ENCODE data around the gene GBA3.

DNA sequence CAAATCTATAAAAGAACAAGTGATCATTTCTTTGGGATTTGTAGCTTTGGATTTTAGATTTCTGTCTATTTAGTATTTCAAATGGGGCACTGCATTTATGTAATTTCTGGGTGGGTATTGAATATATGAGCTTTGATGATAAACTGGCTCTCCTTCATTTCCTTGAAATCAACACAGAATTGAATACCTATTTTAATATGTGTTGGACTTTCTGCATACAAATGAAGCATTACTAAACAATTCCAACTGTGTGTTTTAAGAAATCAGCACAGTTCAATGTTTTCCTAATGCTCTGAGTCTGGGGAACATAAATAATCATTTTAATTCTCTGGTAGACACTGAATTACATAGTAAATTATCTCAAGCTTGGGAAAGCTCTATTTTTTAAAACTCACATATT lies 42.0 kb upstream of the GBA3 start:
- no peak for TF ChIP-seq EP300 (IDR thresholded peaks at IDR 0.05; ENCODE audit: low read depth)
- TF ChIP-seq, protein P1, sequence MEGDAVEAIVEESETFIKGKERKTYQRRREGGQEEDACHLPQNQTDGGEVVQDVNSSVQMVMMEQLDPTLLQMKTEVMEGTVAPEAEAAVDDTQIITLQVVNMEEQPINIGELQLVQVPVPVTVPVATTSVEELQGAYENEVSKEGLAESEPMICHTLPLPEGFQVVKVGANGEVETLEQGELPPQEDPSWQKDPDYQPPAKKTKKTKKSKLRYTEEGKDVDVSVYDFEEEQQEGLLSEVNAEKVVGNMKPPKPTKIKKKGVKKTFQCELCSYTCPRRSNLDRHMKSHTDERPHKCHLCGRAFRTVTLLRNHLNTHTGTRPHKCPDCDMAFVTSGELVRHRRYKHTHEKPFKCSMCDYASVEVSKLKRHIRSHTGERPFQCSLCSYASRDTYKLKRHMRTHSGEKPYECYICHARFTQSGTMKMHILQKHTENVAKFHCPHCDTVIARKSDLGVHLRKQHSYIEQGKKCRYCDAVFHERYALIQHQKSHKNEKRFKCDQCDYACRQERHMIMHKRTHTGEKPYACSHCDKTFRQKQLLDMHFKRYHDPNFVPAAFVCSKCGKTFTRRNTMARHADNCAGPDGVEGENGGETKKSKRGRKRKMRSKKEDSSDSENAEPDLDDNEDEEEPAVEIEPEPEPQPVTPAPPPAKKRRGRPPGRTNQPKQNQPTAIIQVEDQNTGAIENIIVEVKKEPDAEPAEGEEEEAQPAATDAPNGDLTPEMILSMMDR (IDR thresholded peaks at IDR 0.05) = no peak
- no peak for TF ChIP-seq POLR2A (IDR thresholded peaks at IDR 0.05)

All from transverse colon (tissue), 3 donors.